Measurements from ENCODE around the gene TMEM167B. TPM values are rescaled to one million over a fixed set of nuclear protein-coding genes. Genes with fewer than 3 reads are reported as not detected.

The TMEM167B gene
- total RNA-seq, 1 experiment from 2014 or later: 21.4 TPM

- TF ChIP-seq REST (IDR thresholded peaks at IDR 0.05; ENCODE audit: low read depth): no peak
- 0 out of 2 replicates have a peak, but pooled peaks have one; percentile 11 for TF ChIP-seq JUND (IDR thresholded peaks at IDR 0.05)
- TF ChIP-seq EGR1 (IDR thresholded peaks at IDR 0.05; ENCODE audit: low read depth): 0 out of 2 replicates have a peak, but pooled peaks have one; percentile 23
- peak; percentile 11; the same call in 1 of the 2 replicates for TF ChIP-seq FOSL1 (IDR thresholded peaks at IDR 0.05; ENCODE audit: low read depth)
- peak; percentile 96 for TF ChIP-seq POLR2AphosphoS5 (IDR thresholded peaks at IDR 0.05; ENCODE audit: low read depth, low read length)
- no peak for TF ChIP-seq ZNF274 (IDR thresholded peaks at IDR 0.05; ENCODE audit: low read depth, low read length)
- TF ChIP-seq MAX (IDR thresholded peaks at IDR 0.05): peak; percentile 89
Observed at GRCh38 chr1:109075531-109076490, 14.8 kb upstream of the TMEM167B start, which contains the start of gene TAF13 (continued).

GRCh38 chr1:109078317-109078716 is 12.2 kb upstream of the TMEM167B start:
- intact Hi-C loops (cut with micrococcal nuclease): no loop called here
- Histone ChIP-seq H3K9me3 (ENCODE audit: control insufficient read depth in 1 of 2, insufficient read depth in 1 of 2, low read depth in 1 of 2, low read length in 2 of 2) (no peaks in the 10 kb centered on the region), H3K4me2 (ENCODE audit: low read length) (no peak overlapping the region), H3K9ac (ENCODE audit: low read length) (no peak overlapping the region), H3K27me3 (ENCODE audit: insufficient read depth, low read length) (no peaks in the 10 kb centered on the region), H2AFZ (ENCODE audit: low read depth, low read length, poor library complexity, severe bottlenecking) (no peak overlapping the region), H3K36me3 (ENCODE audit: control insufficient read depth in 1 of 2, insufficient read depth in 2 of 2, low read length in 2 of 2) (no peaks in the 10 kb centered on the region), H4K20me1 (ENCODE audit: insufficient read depth) (no peaks in the 10 kb centered on the region), H3K79me2 (ENCODE audit: insufficient read depth, low read length) (peaks cover 13% of the 10 kb centered on the region), H3K27ac (ENCODE audit: low read depth, low read length) (no peak overlapping the region), H3K9me2 (ENCODE audit: insufficient read depth) (no peaks in the 10 kb centered on the region), H3K4me1 (ENCODE audit: control insufficient read depth in 1 of 2, insufficient read depth in 2 of 2, low read length in 2 of 2) (peaks cover 21 to 29% of the 10 kb centered on the region in 2 experiments), H3K4me3 (replicated peaks in 1 of 2; ENCODE audit: low read depth in 1 of 2, low read length in 2 of 2) (no peak overlapping the region)
- ChIA-PET RAD21 (ENCODE audit: low non-redundant PET in 1 of 2, low total read pairs in 2 of 2, uncharacterized antibody in 2 of 2, unreplicated experiment in 2 of 2) (no interaction called here), CTCF (no interaction called here), POLR2A (no interaction called here)
- ATAC-seq (no peak), DNase-seq (ENCODE audit: low read depth, low spot score) (no peak)
- BruUV-seq (replicated peaks): no TSS peak
- TF ChIP-seq CBX3 (IDR thresholded peaks at IDR 0.05; ENCODE audit: low read depth) (no peak), EZH2 (IDR thresholded peaks at IDR 0.05) (no peak), SIN3A (IDR thresholded peaks at IDR 0.05; ENCODE audit: low read depth) (no peak), REST (IDR thresholded peaks at IDR 0.05; ENCODE audit: low read depth) (no peak), EGR1 (IDR thresholded peaks at IDR 0.05; ENCODE audit: low read depth) (no peak), TCF7L2 (IDR thresholded peaks at IDR 0.05; ENCODE audit: borderline replicate concordance, extremely low read depth, insufficient read depth, insufficient read length) (no peak), ZNF274 (IDR thresholded peaks at IDR 0.05; ENCODE audit: low read depth, low read length) (no peak), YY1 (IDR thresholded peaks at IDR 0.05; ENCODE audit: extremely low read depth, insufficient replicate concordance, low read depth, low read length) (no peak), SP1 (IDR thresholded peaks at IDR 0.05; ENCODE audit: low read depth) (no peak), RAD21 (IDR thresholded peaks at IDR 0.05; ENCODE audit: low read depth) (no peak)
